SKM-1 treated with dmso at 0.1 percent for 144 hours (cell line): Measurements from ENCODE around the gene USP47.
A peak's percentile ranks its signal among the peaks of the same experiment; 100 is the strongest.

Experiments
- DNase-seq: peaks from one replicate; lab custom pipeline; 2025; ENCODE audit not compliant: unreplicated experiment; lab: John Stamatoyannopoulos, UW

USP47 gene, protein sequence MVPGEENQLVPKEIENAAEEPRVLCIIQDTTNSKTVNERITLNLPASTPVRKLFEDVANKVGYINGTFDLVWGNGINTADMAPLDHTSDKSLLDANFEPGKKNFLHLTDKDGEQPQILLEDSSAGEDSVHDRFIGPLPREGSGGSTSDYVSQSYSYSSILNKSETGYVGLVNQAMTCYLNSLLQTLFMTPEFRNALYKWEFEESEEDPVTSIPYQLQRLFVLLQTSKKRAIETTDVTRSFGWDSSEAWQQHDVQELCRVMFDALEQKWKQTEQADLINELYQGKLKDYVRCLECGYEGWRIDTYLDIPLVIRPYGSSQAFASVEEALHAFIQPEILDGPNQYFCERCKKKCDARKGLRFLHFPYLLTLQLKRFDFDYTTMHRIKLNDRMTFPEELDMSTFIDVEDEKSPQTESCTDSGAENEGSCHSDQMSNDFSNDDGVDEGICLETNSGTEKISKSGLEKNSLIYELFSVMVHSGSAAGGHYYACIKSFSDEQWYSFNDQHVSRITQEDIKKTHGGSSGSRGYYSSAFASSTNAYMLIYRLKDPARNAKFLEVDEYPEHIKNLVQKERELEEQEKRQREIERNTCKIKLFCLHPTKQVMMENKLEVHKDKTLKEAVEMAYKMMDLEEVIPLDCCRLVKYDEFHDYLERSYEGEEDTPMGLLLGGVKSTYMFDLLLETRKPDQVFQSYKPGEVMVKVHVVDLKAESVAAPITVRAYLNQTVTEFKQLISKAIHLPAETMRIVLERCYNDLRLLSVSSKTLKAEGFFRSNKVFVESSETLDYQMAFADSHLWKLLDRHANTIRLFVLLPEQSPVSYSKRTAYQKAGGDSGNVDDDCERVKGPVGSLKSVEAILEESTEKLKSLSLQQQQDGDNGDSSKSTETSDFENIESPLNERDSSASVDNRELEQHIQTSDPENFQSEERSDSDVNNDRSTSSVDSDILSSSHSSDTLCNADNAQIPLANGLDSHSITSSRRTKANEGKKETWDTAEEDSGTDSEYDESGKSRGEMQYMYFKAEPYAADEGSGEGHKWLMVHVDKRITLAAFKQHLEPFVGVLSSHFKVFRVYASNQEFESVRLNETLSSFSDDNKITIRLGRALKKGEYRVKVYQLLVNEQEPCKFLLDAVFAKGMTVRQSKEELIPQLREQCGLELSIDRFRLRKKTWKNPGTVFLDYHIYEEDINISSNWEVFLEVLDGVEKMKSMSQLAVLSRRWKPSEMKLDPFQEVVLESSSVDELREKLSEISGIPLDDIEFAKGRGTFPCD (N-terminal part only)

DNA sequence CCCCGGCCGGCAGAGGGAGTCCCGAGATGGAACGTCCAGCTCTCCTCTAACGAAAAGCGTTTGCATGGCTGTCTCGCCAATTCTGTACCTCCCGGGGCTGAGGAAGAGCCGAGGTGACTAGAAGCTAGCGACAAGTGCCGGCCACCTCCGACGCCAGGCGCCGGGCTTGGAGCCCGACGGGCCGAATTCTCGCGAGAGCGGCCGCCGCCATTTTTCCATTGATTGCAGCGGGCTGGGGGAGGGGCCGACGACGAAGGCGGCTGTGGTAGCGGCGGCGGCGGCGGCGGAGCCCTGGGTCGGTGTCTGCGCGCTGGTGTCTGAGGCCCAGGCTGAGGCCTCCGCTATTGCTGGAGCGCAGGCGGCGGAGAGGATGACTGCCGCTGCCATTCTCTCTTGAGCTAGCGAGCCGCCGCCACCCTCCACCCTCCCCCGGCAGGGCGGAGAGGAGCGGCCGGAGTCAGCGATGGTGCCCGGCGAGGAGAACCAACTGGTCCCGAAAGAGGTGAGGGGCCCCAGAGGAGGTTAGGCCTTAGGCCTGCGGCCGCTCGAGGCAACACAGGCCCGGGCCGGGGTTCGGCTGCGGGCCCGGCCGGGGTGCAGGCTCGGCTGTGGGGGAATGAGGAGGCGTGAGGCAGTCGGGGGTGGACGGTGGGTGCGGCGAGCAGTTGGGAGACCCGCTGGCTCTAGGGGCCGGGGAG lies at the start of gene USP47:
Gene USP47, plus strand, starts transcription at position 250 of the 698 bp plus-strand sequence. Its CDS starts 214 bp downstream, at position 464.
- peak; percentile 71 for DNase-seq

DNA sequence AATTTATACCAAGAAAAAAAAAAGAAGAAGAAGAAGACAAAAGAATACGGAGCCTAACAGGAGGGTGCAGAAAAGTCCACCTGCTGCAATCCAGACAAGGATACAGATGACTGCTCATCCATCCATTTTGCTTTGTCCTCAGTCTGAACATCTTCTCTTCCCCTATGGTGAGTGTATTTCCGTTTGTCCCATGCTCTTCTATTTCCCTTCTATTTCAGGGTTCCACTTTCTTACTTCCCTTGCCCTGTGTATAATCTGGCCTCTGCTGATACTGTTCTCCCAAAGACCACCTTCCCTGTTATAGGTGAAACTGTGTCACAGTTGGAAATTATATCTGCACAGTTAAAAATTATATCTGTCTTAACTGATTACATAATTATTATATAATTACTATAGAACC lies 48.7 kb upstream of the USP47 start:
- DNase-seq, result no peak

DNA sequence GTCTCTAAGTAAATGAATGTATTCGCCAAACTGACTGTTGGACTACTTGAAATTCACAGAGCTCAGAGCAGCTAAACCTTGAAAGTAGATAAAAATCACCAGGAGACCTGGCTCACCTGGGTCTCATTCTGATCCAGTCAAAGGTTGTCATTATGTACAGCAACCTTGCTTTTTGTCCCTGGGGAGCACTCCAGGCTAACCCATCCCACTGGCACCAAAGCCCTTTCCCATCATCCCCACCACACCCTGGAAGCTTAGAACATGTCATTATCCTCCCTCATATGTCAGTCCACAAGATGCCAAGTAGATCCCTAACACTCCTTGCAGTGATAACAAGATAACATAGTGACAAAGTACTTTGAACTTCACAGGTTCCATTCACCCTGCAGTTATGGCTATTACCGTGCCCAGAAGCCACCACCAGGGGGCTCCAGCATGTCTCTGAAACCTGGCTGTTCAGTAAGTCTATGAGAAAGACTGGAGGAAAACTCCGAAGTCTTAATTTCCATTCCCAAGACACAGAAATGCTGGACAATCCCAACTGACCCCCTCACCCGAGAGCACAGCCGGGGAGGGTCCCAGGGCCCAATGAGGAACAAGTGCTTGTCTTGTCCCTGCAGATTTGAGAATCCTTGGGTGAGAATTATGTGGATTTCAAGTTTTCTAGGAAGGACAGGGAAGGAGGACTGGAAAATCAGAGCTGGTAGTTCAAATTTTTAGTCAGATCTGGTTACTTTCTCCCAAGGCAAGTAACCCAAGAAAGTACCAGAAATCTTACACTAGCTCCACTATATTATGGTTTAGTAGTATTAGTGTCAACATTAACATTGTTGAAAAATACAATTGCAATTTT lies 43.0 kb upstream of the USP47 start:
- DNase-seq, result peak; percentile 58

DNA sequence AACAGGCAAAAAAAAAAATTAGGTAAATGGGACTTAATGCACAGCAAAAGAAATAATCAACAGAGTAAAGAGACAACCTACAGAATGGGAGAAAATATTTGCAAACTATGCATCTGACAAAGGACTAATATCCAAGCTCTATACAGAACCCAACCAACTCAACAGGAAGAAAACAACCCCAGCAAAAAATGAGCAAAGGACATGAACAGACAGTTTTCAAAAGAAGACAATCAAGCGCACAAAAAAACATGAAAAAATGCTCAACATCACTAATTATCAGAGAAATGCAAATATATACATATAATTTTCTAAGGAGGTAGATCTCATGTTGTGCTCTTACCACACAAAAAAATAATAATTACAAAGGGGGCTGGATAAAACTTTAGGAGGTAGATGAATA lies 36.5 kb upstream of the USP47 start:
- DNase-seq, result no peak

DNA sequence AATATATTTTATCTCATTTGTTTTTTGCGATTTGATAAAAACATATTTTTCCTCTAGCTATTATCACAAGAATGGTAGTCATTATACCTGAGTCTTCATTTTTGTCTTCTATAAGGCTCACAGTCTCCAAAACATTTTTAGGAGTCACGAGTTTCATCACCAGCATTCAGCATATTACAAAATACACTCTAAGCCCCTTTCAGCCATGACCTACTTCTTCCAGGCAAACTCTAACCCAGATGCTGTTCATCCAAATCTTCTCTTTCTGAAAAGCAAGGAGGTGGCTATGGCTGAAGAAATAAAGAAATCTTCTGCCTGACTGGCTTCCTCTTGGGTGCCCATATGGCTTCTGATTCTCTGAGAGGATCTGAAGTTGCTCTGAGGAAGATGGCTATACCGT lies 35.7 kb upstream of the USP47 start:
- no peak for DNase-seq

DNA sequence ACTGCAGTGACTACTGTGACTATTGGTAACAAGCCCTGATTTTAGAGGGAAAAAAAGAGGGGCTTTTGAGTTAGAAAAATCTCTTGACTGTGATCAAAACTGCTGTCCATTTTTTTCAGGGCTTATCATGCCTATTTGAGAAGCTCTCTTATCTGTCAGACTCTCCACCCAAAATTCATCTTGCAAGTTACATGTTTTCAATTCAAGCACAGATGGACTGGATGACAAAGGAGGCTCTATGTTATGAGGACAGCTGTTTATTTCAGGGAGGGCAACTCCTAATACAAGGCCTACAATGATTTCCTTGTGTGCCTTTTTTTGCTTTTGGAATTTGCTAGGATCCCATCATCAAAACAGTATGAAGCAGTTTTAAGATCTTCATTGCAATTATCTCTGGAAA lies 35.2 kb upstream of the USP47 start:
- no peak for DNase-seq

DNA sequence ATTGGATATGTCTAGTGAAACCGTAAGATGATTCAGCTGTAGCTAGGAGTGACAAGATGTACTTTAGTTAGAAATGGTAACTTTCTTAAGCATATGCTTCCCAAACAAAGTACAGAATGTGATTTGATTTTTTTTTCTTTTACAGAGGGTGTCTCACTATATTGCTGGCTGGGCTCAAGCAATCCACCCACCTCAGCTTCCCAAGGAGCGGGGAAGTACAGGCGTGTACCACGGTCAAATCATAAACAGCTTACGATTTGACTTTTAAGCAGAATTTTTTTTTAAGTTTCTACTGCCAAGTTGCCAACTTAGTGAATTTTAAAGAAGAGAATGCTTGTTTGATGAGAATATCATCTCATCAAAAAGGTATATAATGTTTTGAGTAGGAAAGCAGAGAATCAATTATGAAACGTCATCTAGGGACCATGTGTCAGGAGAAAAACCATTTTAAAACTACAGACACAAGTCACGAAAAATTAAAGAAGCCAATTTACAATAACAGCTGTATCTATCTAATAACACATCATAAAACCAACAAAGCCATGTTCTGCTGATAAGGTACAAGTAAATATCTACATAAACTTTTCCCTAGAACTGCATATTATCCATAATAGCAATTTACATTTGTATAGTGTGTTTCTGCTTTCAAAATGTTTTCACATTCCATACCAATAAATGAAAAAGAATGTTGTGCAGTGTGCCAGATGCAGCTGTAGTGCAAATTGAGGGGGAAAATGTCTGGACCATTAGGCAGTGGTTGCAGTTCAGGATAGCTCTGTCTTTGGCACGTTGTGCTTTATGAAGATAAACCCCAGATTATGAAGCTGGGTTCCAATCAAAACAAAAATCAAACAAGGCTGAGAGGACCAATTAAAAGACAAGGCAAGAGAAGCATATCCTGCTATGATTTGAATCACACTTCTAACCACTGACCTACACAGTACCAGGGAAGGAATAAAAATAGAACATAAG lies 33.7 kb upstream of the USP47 start:
- no peak for DNase-seq

DNA sequence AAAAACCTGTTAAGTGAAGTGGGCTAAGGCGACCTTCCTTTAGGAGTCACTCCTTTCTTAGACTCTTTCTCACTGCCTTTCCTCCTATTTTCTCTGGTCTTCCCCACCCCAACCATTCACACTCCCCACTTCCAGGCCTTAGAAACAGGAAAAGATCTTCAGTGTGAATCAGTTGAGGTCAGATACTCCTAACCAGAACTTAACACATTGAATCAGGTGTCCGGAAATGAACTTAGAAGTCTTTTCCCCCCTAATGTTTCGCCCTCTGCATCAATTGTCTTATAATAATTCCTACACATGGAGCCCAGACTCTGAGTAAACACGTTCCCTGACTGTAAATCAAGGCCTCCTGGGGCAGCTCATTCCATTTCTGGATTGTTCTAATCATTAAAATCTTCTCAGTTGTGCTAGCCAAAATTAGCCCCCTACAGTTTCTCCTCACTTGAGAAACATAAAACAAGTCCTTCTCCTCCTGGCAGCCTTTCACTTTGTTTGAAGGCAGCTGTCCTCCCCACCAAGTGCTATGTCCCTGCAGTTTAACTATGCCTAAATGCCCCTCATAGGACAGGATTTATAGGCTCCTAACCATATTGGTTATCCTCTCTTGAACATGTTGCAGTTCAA lies 32.7 kb upstream of the USP47 start:
- no peak for DNase-seq

DNA sequence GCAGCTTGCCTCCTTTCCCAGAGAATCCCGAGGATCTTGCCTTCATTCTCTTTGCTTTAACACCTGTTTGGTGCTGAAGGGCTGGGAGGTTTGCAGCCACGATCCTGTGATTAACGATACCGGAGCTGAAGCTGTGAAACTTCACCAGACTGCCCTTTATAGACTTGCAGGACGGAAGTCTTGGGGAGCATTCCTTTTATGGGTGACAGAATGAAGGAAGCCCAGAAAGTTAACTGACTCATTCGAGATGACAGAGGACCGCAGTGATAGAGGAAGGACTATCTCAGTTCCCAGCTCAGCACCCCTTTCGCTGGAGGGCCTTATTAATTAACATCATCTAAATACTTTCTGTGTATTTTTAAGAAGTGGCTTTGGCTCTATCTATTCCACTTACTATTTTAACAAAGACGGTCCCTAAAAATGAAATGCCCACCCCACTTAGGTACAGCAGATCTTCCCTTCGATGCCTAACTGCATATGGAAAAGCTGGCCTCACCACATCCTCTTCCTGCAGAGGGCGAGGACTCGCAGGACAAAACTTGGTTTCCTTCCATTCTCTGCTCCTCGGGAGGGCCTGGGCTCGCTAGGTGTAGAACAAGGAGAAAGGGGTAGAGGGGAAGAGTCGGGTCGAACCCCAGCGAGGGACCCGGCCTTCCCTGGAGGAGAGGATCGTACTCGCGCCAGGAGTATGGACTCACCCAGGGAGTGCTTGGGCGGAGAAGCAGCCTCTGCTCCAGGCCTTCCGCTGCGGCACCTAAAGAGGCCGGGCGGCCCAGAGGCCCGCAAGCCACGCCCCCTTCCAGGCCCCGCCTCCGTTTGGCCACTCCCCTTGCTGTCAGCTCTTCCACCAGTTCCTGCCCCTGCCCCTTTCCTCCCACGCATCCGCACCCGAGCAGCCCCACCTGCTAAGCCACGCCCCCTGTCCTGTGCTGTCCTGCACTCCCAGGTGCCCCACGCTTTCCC lies 30.7 kb upstream of the USP47 start:
- no peak for DNase-seq

DNA sequence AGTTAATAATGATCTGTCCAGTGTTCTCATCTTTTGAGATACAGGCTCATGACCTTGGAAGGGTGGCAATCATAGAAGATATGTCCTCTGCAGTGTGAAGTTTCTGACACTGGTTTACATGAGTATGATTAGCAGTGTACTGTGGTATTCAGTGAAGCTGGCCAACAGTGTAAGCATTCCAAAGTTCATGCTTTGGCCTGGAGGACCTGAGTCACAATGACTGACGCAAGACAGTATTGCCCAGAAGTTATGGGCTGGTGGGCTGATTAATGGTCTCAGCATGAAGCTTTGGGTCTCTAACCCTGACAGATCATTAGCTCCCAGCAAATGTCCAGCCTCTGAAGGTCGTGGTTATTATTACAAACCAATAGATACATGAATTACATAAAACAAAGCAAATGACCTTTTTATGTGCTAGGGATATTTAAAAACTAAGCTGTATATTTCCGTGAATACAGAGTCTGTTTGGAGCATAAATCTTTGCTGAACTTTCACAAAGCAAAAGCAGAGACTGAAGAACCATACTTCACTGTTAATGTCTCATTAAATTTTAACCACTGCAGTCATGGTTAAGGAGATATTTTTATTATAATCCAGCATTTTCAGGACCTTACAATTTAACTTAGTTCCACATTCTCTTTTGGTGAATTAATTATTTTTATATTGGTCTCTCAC lies 28.3 kb upstream of the USP47 start:
- DNase-seq, result no peak

DNA sequence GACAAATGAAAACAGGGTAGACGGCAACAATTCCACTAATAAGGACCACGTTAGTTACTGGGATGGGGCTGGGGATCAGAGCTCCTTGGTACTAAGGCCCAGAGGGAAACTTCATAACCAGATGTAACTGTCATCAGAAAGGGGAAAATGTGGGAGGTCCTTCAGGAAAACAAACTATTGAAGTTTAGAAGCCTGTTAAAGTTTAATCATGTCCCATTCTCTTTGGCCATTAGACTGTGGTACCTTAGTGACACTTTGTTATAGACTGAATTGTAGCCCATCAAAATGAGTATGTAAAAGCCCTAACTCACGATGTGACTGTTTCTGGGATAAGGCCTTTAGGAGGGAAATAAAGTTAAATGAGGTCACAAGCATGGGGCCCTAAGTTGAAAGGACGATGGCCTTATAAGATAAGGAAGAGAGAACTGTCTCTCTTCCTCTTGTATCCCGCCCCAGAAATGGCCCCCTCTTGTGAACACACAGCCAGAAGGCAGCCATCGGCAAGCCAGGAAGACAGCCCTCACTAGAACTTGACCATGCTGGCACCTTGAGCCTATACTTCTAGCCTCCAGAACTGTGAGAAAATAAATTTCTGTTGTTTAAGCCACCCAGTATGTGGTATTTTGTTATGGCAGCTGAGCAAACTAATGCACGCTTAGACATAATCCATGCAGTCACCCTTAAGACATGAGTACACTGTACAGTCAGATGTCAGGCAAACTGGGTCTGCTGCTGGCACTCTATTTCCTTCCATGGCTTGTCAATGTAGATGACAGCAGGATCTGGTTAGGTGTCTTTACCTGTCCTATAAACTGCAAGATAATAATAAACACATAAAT lies 26.9 kb upstream of the USP47 start:
- DNase-seq, result no peak

DNA sequence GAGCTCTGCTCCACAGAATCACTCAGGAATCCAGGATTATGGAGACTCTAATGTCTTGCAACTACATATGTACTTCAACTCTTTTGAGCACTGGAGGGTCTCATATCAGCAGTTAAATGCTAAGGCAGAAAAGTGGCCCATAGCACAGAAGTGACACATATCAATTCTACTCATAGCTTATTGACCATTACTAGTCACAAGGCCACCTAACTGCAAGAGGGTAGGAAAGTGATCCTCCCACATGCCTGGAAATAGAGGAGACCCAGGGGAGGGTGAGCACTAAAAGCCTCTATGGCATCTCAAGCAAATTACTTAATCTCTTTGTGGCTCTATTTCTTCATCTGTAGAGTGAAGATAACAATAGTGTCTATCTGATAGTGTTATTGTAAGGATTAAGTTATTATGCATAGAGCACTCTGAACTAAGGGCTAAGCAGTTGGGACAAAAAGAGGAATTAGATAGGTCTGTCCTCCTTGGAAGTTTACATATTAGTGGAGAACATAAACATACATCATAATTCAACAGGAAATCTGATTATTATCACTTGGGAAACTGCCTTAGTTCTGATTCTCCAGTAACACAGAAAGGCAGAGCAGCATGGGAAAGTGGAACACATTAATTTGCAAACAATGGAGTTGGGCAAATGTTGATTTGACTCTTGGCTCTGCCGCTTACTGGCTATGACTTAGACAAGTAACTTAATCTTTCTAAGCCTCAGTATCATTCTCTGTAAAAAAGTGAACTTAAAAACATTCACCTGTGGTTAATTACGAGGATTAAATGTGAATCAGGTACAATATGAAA lies 25.1 kb upstream of the USP47 start:
- no peak for DNase-seq

DNA sequence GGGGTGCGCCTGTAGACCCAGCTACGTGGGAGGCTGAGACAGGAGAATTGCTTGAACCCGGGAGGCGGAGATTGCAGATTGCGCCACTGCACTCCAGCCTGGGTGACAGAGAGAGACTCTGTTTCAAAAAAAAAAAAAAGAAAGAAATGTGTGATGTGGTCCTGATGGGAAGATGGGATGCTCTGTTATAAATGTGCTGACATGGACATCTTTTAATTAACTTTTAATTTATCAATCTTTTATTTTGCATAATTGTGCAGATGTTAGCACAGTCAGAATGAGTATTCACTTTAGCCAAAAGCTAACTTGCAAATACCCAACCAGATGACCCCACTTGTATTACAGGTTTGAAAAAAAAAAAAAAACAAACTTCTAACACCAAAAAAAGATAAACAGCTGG lies 23.8 kb upstream of the USP47 start:
- DNase-seq, result no peak

DNA sequence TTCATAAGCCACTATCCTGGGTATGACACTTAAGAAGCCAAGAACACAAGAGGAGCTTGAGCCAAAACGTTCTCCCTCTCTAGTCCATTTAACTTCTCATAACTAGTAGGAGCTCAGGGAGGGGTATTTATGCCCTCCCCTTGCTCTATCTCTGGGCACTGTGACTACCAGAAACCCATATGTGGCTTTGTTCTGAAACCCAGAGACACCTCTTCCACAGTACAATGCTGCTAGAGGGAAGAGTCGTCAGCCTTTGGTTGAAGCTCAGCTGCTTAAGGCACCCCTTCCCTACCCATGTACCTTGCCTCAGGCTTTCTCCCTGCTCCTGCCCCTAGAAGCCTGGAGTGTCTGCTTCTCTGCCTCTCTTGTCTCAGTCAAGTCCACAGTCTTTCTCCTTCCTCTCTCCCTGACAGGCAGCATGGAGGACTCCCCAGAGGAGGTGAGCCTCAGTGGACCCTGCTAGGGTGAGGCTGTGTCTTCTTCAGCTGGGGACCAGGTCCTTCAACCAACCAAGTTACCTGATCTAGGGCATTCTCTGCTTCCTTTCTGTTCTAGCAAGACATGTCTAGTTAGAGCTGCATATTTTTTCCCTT lies 23.1 kb upstream of the USP47 start:
- DNase-seq, result no peak
